GM23248 (cell line): ENCODE results near the gene PTPN20. TPM values are rescaled to one million over a fixed set of nuclear protein-coding genes. Genes with fewer than 3 reads are reported as not detected.
"Not testable (repeated sequence)": the region's sequence is repeated elsewhere in the genome, so short reads cannot be mapped to it uniquely, and the experiment has no call there.

Experiments used
- DNase-seq: peaks from one replicate; pipeline ENCODE4 v3.0.0-alpha.2; 2015
- H2AFZ ChIP-seq: fragments of 200-600 bp; sonication (generic); 2 replicates; pipeline ENCODE4 v1.6.1; 2016; ENCODE audit warnings: antibody characterized with exemption
- H3F3A ChIP-seq: fragments of 200-600 bp; sonication (generic); 2 replicates; pipeline ENCODE4 v1.6.1; 2016; ENCODE audit warnings: mild to moderate bottlenecking, antibody characterized with exemption, mixed run types; ENCODE audit not compliant: insufficient read depth
- H3K27ac ChIP-seq: fragments of 200-600 bp; sonication (generic); 2 replicates; pipeline ENCODE4 v1.5.1; 2016; ENCODE audit warnings: mild to moderate bottlenecking
- H3K27me3 ChIP-seq: fragments of 200-600 bp; sonication (generic); replicated peaks from 2 replicates; pipeline ENCODE4 v1.6.1; 2016; ENCODE audit warnings: mild to moderate bottlenecking; ENCODE audit not compliant: insufficient read depth
- H3K36me3 ChIP-seq: fragments of 200-600 bp; sonication (generic); 2 replicates; pipeline ENCODE4 v1.6.1; 2016; ENCODE audit warnings: low read depth, mild to moderate bottlenecking
- H3K4me1 ChIP-seq: fragments of 200-600 bp; sonication (generic); 2 replicates; pipeline ENCODE4 v1.6.1; 2016; ENCODE audit warnings: mild to moderate bottlenecking; ENCODE audit not compliant: insufficient read depth
- H3K4me2 ChIP-seq: fragments of 200-600 bp; sonication (generic); one replicate; pipeline ENCODE4 v1.6.1; 2016; ENCODE audit warnings: mild to moderate bottlenecking; ENCODE audit not compliant: unreplicated experiment
- H3K4me3 ChIP-seq: fragments of 200-600 bp; sonication (generic); 2 replicates; pipeline ENCODE4 v1.5.1; 2016; ENCODE audit warnings: mild to moderate bottlenecking
- H3K79me2 ChIP-seq: fragments of 200-600 bp; sonication (generic); 2 replicates; pipeline ENCODE4 v1.6.1; 2016; ENCODE audit warnings: mild to moderate bottlenecking; ENCODE audit not compliant: insufficient read depth
- H3K9ac ChIP-seq: fragments of 200-600 bp; sonication (generic); 2 replicates; pipeline ENCODE4 v1.6.1; 2016; ENCODE audit warnings: mild to moderate bottlenecking
- H3K9me2 ChIP-seq: fragments of 200-600 bp; sonication (generic); 2 replicates; pipeline ENCODE4 v1.6.1; 2016; ENCODE audit warnings: mixed run types, mild to moderate bottlenecking, moderate library complexity; ENCODE audit not compliant: insufficient read depth
- H3K9me3 ChIP-seq: fragments of 200-600 bp; sonication (generic); one replicate; pipeline ENCODE4 v1.6.1; 2017; ENCODE audit warnings: low read depth
- H4K20me1 ChIP-seq: fragments of 200-600 bp; sonication (generic); 2 replicates; pipeline ENCODE4 v1.6.0; 2016; ENCODE audit not compliant: insufficient read depth
- WGBS, 2 experiments: methylation state at CpG; one replicate each; pipeline ENCODE4 v1.1.6; 2015 to 2017; ENCODE audit warnings: low lambda C conversion rate in 2 of 2, low coverage in 1 of 2; ENCODE audit errors: missing lambda C conversion rate in 2 of 2; 5-methylcytosine and 5-hydroxymethylcytosine counted together
- in situ Hi-C: fragments of 300-500 bp; cut with MboI; formaldehyde crosslinking; loops from 2 replicates; pipeline ENCODE4 v1.15.0; 2020
- polyA plus RNA-seq: library from polyadenylated mRNA; unstranded; fragments of >200 nt; fragmentation: Nextera tagmentation; extraction: Ambion mirVana; gene quantifications from 2 replicates; pipeline ENCODE4 v1.2.1, GENCODE V29; 2016
- total RNA-seq: library from RNA; depleted of rRNA; stranded (reverse); fragments of >200 nt; shearing (Covaris generic); gene quantifications from 2 replicates; pipeline ENCODE4 v1.2.3, GENCODE V29; 2014

The PTPN20 gene
- total and polyA plus RNA-seq, 2 experiments from 2014 or later = 0.15 to 0.22 TPM

DNA sequence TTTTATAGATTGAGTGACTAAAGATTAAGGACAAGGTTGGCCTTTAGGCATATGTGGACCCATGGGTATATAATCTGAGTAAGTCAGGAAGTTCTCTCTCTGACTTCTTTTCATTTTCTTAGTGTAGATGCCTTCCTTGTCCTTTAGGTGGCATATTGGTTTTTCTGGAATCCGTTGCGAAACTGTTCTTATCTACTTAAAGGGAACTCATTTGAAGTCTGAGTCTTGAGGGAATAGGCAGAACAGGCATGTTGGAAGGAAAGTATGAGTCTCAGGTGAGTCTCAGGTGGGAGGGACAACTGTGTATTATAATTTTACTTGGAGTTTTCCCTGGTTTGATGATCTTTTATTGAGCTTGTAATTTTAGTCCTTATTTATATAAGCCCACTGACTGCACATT is 14.6 kb downstream of the PTPN20 start:
- H3K9ac ChIP-seq, H2AFZ ChIP-seq, H3K9me3 ChIP-seq, H3K36me3 ChIP-seq, H3K27ac ChIP-seq, H3K4me2 ChIP-seq, H3K27me3 ChIP-seq, in situ Hi-C loops, H3K4me3 ChIP-seq, H3K4me1 ChIP-seq, H3F3A ChIP-seq, H3K79me2 ChIP-seq, H4K20me1 ChIP-seq, H3K9me2 ChIP-seq: not testable (repeated sequence)
- peak; percentile 0 for DNase-seq
- WGBS, 2 experiments = 0 to 2% methylated on average over 2 of the region's 2 CpGs

DNA sequence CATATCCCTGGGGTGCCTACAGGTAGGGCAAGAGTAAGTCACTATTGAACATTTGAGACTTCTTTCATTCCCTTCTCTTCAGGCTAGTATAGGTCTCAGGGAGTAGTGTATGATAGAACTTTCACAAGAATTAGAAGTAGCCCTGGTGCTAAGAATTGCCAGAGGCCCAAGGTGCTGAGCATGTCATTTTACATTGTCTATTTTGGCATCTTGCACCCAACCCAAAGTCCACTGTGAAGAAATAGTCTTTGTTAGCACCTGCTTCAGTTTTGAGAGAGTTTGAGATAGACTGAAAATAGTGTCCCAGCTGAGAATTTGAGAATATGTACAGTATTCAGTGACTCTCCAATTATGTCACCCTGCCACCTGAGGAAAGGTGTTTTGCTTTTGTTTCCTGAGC is 17.6 kb downstream of the PTPN20 start:
- DNase-seq, H3K27me3 ChIP-seq, H3K4me1 ChIP-seq, H3K36me3 ChIP-seq, H3K9me2 ChIP-seq, H3K4me3 ChIP-seq, H3K9me3 ChIP-seq, H3K27ac ChIP-seq, H3F3A ChIP-seq, H3K9ac ChIP-seq, H3K4me2 ChIP-seq, in situ Hi-C loops, H4K20me1 ChIP-seq, H3K79me2 ChIP-seq, H2AFZ ChIP-seq: not testable (repeated sequence)

DNA sequence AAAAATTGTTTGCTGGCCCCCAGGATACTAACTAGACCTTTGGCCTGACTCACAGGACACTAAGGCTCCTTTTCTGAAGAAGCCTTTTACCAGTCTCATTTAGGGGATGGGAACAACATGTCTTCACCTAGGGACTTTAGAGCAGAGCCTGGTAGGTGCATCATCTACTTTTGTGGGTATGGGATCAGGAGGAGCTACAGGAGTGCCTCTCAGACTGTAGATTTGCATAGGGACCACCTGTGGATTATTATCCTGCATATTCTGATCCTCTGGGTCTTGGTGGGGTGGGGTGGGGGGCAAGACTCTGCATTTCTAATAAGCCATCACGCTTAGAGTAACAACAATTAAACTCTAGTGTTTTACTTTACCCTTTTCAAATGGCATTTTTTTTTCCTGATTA is 21.2 kb downstream of the PTPN20 start:
- H3K4me3 ChIP-seq, H3K27me3 ChIP-seq, DNase-seq, H3K27ac ChIP-seq, H3K4me2 ChIP-seq, in situ Hi-C loops, H4K20me1 ChIP-seq, H3K9me2 ChIP-seq, H3K4me1 ChIP-seq, H3K9ac ChIP-seq, H3F3A ChIP-seq, H3K36me3 ChIP-seq, H2AFZ ChIP-seq, H3K9me3 ChIP-seq, H3K79me2 ChIP-seq: not testable (repeated sequence)
- 18 to 27% methylated on average over 1 of the region's 1 CpG for WGBS, 2 experiments

DNA sequence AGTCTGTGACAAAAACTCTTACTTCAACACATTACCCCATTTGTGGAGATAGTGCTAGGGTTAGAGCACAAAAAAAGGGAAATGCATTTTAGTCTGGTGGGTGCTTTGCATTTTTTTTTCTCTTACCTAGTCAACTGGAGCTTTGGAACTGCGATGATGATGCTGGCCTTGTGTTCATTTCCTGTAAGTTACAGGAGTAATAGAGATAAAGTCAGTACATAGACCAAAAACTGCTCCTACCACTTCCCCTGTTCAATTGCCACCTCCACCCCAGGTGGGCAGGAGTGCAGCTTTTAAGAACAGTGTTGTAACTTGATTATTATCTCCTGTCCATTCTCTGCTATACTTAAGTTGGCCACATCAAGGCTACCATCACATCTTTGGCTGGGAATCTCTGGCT is 29.9 kb downstream of the PTPN20 start:
- H3K27me3 ChIP-seq, H4K20me1 ChIP-seq, H3K4me2 ChIP-seq, H3F3A ChIP-seq, H2AFZ ChIP-seq, H3K9me2 ChIP-seq, H3K27ac ChIP-seq, H3K9me3 ChIP-seq, H3K9ac ChIP-seq, DNase-seq, H3K4me1 ChIP-seq, H3K4me3 ChIP-seq, H3K79me2 ChIP-seq, H3K36me3 ChIP-seq, in situ Hi-C loops: not testable (repeated sequence)
- 71 to 73% methylated on average over 1 of the region's 1 CpG for WGBS, 2 experiments

DNA sequence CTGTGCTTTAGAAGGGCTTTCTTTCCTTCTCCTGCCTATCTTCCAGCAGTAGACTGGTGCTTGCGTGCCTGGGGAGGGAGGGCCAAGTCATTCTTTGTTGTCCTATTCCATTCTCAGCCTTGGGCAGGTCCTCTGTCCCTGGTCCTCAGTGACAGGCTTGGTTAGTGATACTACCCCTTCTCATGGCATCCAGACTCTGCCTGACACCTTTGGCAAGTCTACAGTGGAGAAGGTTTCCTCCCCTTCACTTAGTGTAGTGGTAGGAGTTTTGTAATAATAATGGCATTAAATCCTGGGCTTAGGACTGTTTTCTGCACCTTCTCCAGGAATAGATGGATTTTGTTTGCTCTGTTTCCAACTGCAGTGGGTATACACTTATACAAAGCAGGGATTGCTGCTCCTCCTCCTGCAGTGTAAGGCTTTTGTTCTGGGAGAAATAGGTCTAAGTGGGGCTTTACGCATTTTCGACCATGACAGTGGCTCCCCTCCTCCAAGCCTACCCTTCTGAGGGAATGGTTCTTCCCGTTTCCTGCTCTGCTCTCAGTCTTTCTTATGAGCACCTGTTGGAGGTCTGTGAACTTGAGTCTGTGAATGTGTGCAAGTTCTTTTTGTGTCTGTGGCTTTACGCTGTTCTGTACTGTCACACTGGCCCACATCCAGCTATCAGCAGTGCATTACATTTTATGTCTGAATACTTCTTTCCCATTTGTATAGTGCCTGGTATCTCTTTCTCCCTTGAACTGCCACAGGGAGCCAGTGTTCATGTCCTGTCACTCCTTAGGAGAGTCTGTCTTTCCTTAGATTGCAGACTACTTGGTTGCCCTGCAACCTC is 37.7 kb downstream of the PTPN20 start:
- H3K9me2 ChIP-seq, H3K9me3 ChIP-seq, H4K20me1 ChIP-seq, H3K9ac ChIP-seq, H3K27me3 ChIP-seq, H3K36me3 ChIP-seq, H3K4me3 ChIP-seq, H3K4me2 ChIP-seq, DNase-seq, H3K4me1 ChIP-seq, H3K79me2 ChIP-seq, H3F3A ChIP-seq, H2AFZ ChIP-seq, H3K27ac ChIP-seq, in situ Hi-C loops: not testable (repeated sequence)
- WGBS, 2 experiments = 32 to 41% methylated on average over 5 of the region's 5 CpGs

DNA sequence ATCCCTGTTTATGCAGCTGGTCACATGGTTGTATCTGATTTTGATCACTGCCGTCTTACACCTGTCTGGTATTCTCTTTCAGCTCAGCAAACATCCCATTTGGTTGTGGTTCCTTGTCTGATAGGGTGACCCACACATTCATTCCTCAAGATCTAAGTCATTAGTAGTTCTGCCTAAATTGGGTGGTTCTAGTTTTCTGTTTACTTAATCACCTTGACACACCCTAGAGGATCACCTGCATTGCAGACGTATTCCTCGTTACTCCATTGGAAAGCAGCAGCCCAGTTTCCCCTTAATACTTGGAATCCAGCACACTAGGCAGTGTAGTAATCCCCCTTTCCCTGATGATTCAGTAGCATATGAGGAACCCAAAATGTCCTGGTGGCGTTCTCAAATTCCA is 41.3 kb downstream of the PTPN20 start:
- WGBS, 2 experiments = 76 to 88% methylated on average over 2 to 4 of the region's 4 CpGs
- H4K20me1 ChIP-seq, H3K27me3 ChIP-seq, H3K9me2 ChIP-seq, in situ Hi-C loops, H3K4me1 ChIP-seq, H3F3A ChIP-seq, H3K36me3 ChIP-seq, H3K9ac ChIP-seq, H3K9me3 ChIP-seq, H2AFZ ChIP-seq, H3K27ac ChIP-seq, H3K79me2 ChIP-seq, H3K4me3 ChIP-seq, H3K4me2 ChIP-seq, DNase-seq: not testable (repeated sequence)

DNA sequence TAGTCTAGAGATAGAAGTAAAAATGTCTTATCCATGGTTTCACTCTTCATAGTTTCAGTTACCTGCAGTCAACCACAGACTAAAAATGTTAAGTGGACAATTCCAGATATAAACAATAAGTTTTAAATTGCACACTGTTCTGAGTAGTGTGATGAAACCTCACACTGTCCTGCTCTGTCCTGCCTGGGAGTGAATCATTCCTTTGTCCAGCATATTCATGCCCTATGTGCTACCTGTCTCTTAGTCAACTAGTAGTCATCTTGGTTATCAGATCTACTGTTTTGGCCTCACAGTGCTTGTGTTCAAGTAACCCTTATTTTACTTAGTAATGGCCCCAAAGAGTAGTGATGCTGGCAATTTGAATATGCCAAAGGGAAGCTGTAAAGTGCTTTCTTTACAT is 49.5 kb downstream of the PTPN20 start:
- in situ Hi-C loops = not testable (repeated sequence)

DNA sequence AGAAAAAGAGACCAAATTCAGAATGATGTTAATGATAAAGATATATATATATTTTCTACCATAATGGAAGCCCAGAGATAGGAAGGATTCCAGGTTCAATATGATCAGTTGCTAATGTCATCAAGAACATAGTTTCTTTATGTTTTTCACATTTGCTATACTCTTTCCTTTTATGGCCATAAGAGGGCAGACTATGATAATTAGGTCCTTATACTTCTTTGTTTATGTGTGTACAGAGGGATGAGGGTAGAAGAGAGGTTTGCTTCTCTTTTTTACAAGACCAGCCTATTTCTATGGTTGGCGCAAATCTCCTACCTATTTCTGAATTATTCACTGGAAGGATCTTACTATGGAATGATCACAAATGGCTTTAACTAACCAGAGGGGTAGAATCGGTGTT is 52.1 kb downstream of the PTPN20 start:
- H3K9ac ChIP-seq, H3F3A ChIP-seq, in situ Hi-C loops, DNase-seq, H3K4me1 ChIP-seq, H3K36me3 ChIP-seq, H3K4me2 ChIP-seq, H3K27ac ChIP-seq, H4K20me1 ChIP-seq, H3K9me3 ChIP-seq, H3K27me3 ChIP-seq, H3K4me3 ChIP-seq, H3K79me2 ChIP-seq, H2AFZ ChIP-seq, H3K9me2 ChIP-seq: not testable (repeated sequence)
- 51 to 54% methylated on average over 2 of the region's 2 CpGs for WGBS, 2 experiments

More for the DNA sequence above, 49.5 kb downstream of the PTPN20 start:
- not testable (repeated sequence) for H3K9me2 ChIP-seq, H3K27me3 ChIP-seq, H3K9me3 ChIP-seq, H3K4me2 ChIP-seq, H3K36me3 ChIP-seq, H3F3A ChIP-seq, H3K79me2 ChIP-seq, H4K20me1 ChIP-seq, H3K9ac ChIP-seq, H3K27ac ChIP-seq, DNase-seq, H3K4me3 ChIP-seq, H2AFZ ChIP-seq, H3K4me1 ChIP-seq
